Activated CD4-positive, CD25-positive, alpha-beta regulatory T cell treated with anti-CD3 and anti-CD28 coated beads, Interleukin-2, amount 50 U/mL, for 72 hours (primary cell): ENCODE results near the gene VWA5B2.

Experiments used
- DNase-seq: peaks from one replicate; pipeline ENCODE4 v3.0.0; 2021

The VWA5B2 gene

GRCh38 chr3:184227481-184227935, 1.9 kb upstream of the VWA5B2 start:
- DNase-seq = peak; percentile 47

GRCh38 chr3:184228376-184229137, 828 bp upstream of the VWA5B2 start:
- DNase-seq = no peak

GRCh38 chr3:184230081-184230602, 757 bp downstream of the VWA5B2 start:
- no peak for DNase-seq

GRCh38 chr3:184230603-184231528, 1.5 kb downstream of the VWA5B2 start:
- DNase-seq = no peak

GRCh38 chr3:184231671-184232070, 2.3 kb downstream of the VWA5B2 start:
- DNase-seq = no peak

- no peak for DNase-seq
Measured at GRCh38 chr3:184233127-184233843, 3.9 kb downstream of the VWA5B2 start.

- DNase-seq = no peak
Measured at GRCh38 chr3:184234224-184234623, 4.8 kb downstream of the VWA5B2 start.

- DNase-seq = no peak
Measured at GRCh38 chr3:184234671-184235380, 5.4 kb downstream of the VWA5B2 start.

- no peak for DNase-seq
Measured at GRCh38 chr3:184235381-184236032, 6.1 kb downstream of the VWA5B2 start.

GRCh38 chr3:184236033-184236410, 6.6 kb downstream of the VWA5B2 start:
- no peak for DNase-seq

GRCh38 chr3:184236636-184237035, 7.3 kb downstream of the VWA5B2 start:
- DNase-seq = no peak

GRCh38 chr3:184237211-184237610, 7.8 kb downstream of the VWA5B2 start:
- peak; percentile 5 for DNase-seq

- DNase-seq = no peak
Measured at GRCh38 chr3:184237807-184238206, 8.4 kb downstream of the VWA5B2 start.

- no peak for DNase-seq
Measured at GRCh38 chr3:184238246-184238818, 8.9 kb downstream of the VWA5B2 start.

GRCh38 chr3:184239221-184239620, 9.8 kb downstream of the VWA5B2 start:
- no peak for DNase-seq

GRCh38 chr3:184239708-184240107, 10.3 kb downstream of the VWA5B2 start:
- no peak for DNase-seq

GRCh38 chr3:184240384-184241140, 11.2 kb downstream of the VWA5B2 start:
- no peak for DNase-seq

- DNase-seq = no peak
Measured at GRCh38 chr3:184241141-184241446, 11.7 kb downstream of the VWA5B2 start.

GRCh38 chr3:184241447-184242296, 12.3 kb downstream of the VWA5B2 start:
- DNase-seq = no peak

GRCh38 chr3:184242297-184242685, 12.9 kb downstream of the VWA5B2 start:
- no peak for DNase-seq
